ENCODE results near the gene HYAL3.
A peak's percentile ranks its signal among the peaks of the same experiment; 100 is the strongest.
"Not testable (repeated sequence)": the region's sequence is repeated elsewhere in the genome, so short reads cannot be mapped to it uniquely, and the experiment has no call there.

HYAL3 gene

GRCh38 chr3:50249457-50249856, 49.7 kb downstream of the HYAL3 start:
- Histone ChIP-seq H3K9me3 (ENCODE audit: control insufficient read depth, low read length) (no peaks in the 10 kb centered on the region), H3K4me1 (ENCODE audit: control insufficient read depth, insufficient read depth, low read length) (peaks cover 72% of the 10 kb centered on the region), H3K9ac (ENCODE audit: low read length) (peak overlapping the region; percentile 36), H3K27me3 (ENCODE audit: control insufficient read depth, insufficient read depth, low read length) (no peaks in the 10 kb centered on the region), H3K36me3 (ENCODE audit: control insufficient read depth, insufficient read depth, low read length) (no peaks in the 10 kb centered on the region), H3K4me3 (ENCODE audit: low read length) (no peak overlapping the region)

GRCh38 chr3:50248387-50248786, 50.8 kb downstream of the HYAL3 start:
- Histone ChIP-seq H3K4me3 (ENCODE audit: low read length) (no peak overlapping the region), H3K36me3 (ENCODE audit: control insufficient read depth, insufficient read depth, low read length) (no peaks in the 10 kb centered on the region), H3K9ac (ENCODE audit: low read length) (peak overlapping the region; percentile 36), H3K27me3 (ENCODE audit: control insufficient read depth, insufficient read depth, low read length) (no peaks in the 10 kb centered on the region), H3K9me3 (ENCODE audit: control insufficient read depth, low read length) (no peaks in the 10 kb centered on the region), H3K4me1 (ENCODE audit: control insufficient read depth, insufficient read depth, low read length) (peaks cover 78% of the 10 kb centered on the region)

DNA sequence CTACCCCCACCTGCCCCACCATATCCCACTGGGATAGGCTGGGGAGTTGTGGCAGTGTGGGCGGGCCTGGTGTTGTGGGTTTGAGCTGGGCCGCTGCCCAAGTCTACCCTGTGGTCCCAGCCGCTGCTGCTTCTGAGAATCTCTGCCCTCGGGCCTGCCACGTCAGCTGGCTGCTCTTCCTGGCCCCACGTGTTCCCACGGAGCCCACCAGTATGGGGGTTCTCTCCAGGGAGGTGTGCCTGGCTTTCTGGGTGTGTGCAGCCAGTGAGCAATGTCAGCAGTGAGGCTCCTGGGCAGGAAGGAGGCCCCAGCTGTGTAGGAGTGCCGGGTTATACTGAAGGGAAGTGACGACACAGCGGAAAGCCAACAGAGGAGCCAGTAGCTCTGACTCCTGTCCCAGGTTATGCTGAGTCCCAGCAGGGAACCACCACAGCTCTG, 52.7 kb downstream of the HYAL3 start:
- Histone ChIP-seq H3K36me3 (ENCODE audit: control insufficient read depth, insufficient read depth, low read length) (no peaks in the 10 kb centered on the region), H3K9ac (ENCODE audit: low read length) (peak overlapping the region; percentile 69), H3K9me3 (ENCODE audit: control insufficient read depth, low read length) (no peaks in the 10 kb centered on the region), H3K4me1 (ENCODE audit: control insufficient read depth, insufficient read depth, low read length) (peaks cover 88% of the 10 kb centered on the region), H3K4me3 (ENCODE audit: low read length) (peak overlapping the region; percentile 68), H3K27me3 (ENCODE audit: control insufficient read depth, insufficient read depth, low read length) (no peaks in the 10 kb centered on the region)

DNA sequence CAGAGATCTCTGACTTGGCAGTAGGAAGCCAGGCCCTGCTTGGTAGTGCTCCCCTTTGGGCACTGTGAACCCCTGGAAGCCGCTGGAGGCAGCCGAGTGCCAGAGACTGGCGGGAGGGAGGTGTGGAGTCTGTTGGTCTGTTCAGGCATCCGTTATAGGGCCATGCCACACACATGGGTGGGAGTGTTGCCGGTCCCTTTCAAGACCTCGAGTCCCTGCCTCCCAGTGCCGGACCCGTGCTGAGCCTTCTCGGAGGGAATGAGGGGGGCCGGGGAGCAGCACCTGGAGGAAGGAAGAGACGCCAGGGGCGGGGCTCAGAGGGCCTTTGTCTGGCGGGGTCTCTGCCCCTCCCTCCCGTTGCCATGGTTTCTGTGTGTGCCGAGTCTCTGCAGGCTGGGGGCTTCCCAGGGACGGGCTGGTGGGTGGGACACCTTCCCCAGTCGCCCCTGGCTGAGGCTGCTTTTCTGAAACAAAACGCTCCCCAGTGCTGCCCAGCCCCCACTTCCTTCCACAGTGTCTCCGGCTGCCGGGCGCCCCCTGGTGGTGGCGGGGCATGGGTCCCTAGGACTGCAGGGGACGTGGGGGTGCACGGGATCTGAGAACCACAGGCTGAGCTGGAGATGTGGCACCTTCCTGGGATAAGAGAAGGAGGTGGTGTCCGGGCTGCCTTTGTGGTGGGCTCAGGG, 53.2 kb downstream of the HYAL3 start:
- H3K9me3 ChIP-seq (ENCODE audit: control insufficient read depth, low read length), result no peaks in the 10 kb centered on the region
- no peaks in the 10 kb centered on the region for H3K27me3 ChIP-seq (ENCODE audit: control insufficient read depth, insufficient read depth, low read length)
- peaks cover 89% of the 10 kb centered on the region for H3K4me1 ChIP-seq (ENCODE audit: control insufficient read depth, insufficient read depth, low read length)
- H3K4me3 ChIP-seq (ENCODE audit: low read length), result peak overlapping the region; percentile 68
- H3K9ac ChIP-seq (ENCODE audit: low read length), result peak overlapping the region; percentile 69
- no peaks in the 10 kb centered on the region for H3K36me3 ChIP-seq (ENCODE audit: control insufficient read depth, insufficient read depth, low read length)

DNA sequence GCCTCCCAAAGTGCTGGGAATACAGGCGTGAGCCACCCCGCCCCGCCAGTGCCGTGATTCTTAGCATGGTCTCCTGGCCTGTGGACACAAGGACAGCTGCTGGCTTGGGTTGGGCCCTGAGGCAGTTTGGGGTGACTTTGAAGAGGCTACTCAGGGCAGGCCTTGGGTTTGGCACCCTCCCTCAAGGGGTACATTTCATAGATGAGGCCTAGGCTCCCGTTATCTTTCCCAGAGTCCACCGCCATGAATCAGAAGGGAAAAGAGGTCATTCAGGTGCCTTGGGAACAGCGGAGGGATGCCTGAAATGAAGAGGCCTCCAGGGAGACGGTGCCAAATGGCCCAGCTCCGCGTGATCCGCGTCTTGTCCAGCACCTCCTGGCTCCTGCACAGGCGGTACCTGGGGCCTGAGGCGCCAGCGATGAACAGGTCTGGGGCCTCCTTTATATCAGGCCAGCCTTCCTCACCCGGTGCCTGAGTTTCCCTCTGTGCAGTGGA, 53.9 kb downstream of the HYAL3 start:
- H3K9ac ChIP-seq (ENCODE audit: low read length), result peak overlapping the region; percentile 69

DNA sequence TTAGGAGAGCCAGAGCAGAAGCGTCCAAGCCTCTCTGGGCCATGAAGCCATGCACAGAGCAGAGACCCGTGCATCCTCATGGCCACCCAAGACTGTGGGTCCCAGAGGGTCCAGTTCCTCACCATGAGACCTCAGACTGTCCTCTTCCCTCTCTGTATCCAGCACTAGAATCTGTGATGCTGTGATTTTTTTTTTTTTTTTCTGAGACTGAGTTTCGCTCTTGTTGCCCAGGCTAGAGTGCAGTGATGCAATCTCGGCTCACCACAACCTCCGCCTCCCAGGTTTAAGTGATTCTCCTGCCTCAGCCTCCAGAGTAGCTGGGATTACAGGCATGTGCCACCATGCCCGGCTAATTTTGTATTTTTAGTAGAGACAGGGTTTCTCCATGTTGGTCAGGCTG, 54.4 kb downstream of the HYAL3 start:
- H3K27me3 ChIP-seq (ENCODE audit: control insufficient read depth, insufficient read depth, low read length); H3K36me3 ChIP-seq (ENCODE audit: control insufficient read depth, insufficient read depth, low read length); H3K4me3 ChIP-seq (ENCODE audit: low read length); H3K9me3 ChIP-seq (ENCODE audit: control insufficient read depth, low read length): not testable (repeated sequence)
- H3K4me1 ChIP-seq (ENCODE audit: control insufficient read depth, insufficient read depth, low read length), result peaks cover 81% of the 10 kb centered on the region
- H3K9ac ChIP-seq (ENCODE audit: low read length), result peak overlapping the region; percentile 16

More for the DNA sequence above, 53.9 kb downstream of the HYAL3 start:
- H3K36me3 ChIP-seq (ENCODE audit: control insufficient read depth, insufficient read depth, low read length), result no peaks in the 10 kb centered on the region
- H3K9me3 ChIP-seq (ENCODE audit: control insufficient read depth, low read length), result no peaks in the 10 kb centered on the region
- H3K4me1 ChIP-seq (ENCODE audit: control insufficient read depth, insufficient read depth, low read length), result peaks cover 85% of the 10 kb centered on the region
- no peaks in the 10 kb centered on the region for H3K27me3 ChIP-seq (ENCODE audit: control insufficient read depth, insufficient read depth, low read length)
- H3K4me3 ChIP-seq (ENCODE audit: low read length), result no peak overlapping the region

DNA sequence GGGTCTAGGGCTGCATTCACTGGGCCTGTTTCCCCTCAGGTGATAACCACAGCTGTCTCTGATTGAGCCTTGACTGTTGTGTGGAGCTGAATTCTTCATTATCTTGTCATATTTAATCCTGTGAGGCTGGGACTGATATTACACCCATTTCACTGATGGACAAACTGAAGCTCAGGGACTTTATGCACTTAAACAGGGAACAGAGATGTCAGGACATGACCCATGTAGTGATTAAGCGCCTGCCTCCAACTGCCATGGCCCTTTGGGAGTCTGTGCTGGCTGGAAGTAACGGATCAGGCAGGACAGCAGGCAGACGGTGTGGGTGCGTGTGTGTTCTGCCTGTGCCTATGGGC, 55.7 kb downstream of the HYAL3 start:
- Histone ChIP-seq H3K9ac (ENCODE audit: low read length) (no peak overlapping the region), H3K27me3 (ENCODE audit: control insufficient read depth, insufficient read depth, low read length) (no peaks in the 10 kb centered on the region), H3K4me3 (ENCODE audit: low read length) (no peak overlapping the region), H3K9me3 (ENCODE audit: control insufficient read depth, low read length) (no peaks in the 10 kb centered on the region), H3K4me1 (ENCODE audit: control insufficient read depth, insufficient read depth, low read length) (peaks cover 81% of the 10 kb centered on the region), H3K36me3 (ENCODE audit: control insufficient read depth, insufficient read depth, low read length) (no peaks in the 10 kb centered on the region)

DNA sequence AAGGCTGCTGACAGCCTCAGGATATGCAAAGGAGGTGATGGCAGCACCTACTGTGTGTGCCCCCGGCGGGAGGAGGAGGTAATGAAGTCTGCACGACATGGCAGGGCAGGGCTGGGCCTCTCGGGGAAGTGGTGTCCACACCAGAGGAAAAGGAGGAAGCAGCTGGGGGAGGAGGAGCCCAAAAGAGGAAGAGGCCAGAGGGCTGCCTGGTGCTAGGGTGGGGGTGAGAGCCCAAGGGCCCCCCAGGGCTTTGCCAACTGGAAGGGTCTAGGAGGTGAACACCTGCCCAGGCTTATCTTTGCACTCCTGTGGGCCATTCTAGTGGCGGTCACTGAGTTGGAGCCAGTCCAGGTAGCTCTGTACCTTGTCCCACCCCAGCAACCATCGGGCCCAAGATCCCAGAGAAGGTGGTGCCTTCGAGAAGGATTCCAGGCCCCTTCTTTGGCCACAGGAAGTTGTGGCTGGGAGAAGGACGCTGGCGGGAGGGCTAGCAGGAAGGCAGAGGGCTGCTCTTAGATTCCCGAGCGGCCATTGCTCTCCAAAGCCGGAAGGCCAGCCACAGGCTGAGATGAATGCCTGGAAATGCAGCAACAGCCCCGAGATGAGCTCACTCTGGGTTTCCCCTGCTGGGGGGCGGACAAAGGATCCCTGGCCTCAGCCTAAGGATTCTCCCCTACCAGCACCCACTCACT, 56.2 kb downstream of the HYAL3 start:
- Histone ChIP-seq H3K4me1 (ENCODE audit: control insufficient read depth, insufficient read depth, low read length) (peaks cover 81% of the 10 kb centered on the region), H3K9ac (ENCODE audit: low read length) (peak overlapping the region; percentile 7), H3K27me3 (ENCODE audit: control insufficient read depth, insufficient read depth, low read length) (no peaks in the 10 kb centered on the region), H3K36me3 (ENCODE audit: control insufficient read depth, insufficient read depth, low read length) (no peaks in the 10 kb centered on the region), H3K9me3 (ENCODE audit: control insufficient read depth, low read length) (no peaks in the 10 kb centered on the region), H3K4me3 (ENCODE audit: low read length) (no peak overlapping the region)

All from mucosa of stomach (tissue), 1 donor.